ENCODE measurements around the gene IMMP1L.
A peak's percentile ranks its signal among the peaks of the same experiment; 100 is the strongest.

The IMMP1L gene

DNA sequence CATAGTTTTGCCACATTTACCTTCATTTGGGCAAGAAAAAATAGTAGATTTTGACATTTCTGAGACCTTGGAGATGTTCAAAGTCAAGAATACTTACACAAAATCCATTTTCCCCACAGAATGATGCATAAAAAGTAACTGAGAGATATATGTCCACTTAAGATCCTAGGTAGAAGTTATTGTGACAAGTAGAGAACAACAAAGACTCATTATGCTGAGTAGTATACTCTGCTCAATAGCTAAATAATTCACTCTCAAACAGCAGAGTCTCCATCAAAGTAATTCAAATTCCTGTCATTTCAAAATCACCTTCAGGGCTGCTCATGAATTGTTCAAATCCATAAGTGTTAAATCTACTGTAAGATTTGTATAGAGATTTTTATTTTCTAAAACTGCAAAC, 35.3 kb downstream of the IMMP1L start:
- no peak for DNase-seq

GRCh38 chr11:31464436-31464835, 45.0 kb downstream of the IMMP1L start:
- DNase-seq, result no peak

DNA sequence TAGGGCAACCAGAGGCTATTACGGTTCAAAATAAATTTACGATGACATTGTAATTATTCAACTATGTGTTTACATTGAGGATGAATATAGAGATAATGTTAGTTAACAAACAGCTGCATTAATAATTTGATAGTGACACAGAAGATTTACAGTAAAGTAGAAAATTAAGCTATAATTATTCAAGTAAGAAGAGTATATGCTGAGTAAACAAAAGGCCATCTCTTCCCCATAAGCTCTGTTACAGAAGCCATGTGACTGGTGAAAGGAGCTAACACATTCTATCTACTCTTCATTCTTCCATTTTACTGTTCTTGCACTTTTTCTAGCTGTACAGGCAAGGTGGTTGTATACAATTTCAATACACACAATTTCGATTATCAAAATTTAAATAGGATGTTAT, 54.2 kb downstream of the IMMP1L start:
- DNase-seq, result no peak

DNA sequence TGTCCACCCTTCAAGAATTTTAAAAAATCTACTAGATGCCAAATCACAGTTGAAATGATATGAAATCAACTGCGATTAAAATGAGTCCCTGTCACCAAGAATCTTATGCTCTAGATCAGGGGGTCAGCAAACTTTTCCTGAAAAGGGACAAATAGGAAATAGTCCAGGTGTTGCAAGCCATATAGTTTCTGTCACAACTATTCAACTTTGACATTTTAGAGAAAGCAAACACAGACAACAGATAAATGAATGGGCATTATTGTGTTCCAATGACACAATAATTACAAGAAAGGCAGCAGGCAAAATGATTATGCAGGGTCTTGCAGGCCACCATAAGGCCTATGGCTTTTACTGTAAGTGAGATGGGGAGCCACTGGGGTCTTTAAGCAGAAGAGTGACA, 58.6 kb downstream of the IMMP1L start:
- no peak for DNase-seq

DNA sequence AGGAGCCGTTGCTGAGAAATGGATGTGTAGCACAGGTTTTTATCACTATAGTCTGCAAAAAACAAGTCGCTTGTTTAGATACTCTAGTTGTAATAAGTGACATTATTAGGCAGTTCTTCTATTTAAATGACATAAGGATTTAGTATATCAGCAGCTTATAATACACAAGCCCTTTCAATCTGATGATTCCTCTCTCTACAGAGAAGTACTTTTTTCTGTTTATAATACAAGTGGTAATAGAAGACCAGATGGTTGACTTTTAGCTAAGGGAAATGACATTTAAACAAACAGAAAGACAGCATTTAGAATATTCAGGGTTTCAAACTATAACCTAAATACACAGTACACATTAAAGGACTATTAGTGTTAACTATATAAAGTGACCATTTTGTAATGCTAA, 60.4 kb downstream of the IMMP1L start:
- DNase-seq, result no peak

GRCh38 chr11:31445621-31446020, 63.8 kb downstream of the IMMP1L start:
- no peak for DNase-seq

GRCh38 chr11:31443802-31444201, 65.6 kb downstream of the IMMP1L start:
- no peak for DNase-seq

GRCh38 chr11:31442086-31442485, 67.3 kb downstream of the IMMP1L start:
- DNase-seq, result no peak

GRCh38 chr11:31441296-31441695, 68.1 kb downstream of the IMMP1L start:
- no peak for DNase-seq

DNA sequence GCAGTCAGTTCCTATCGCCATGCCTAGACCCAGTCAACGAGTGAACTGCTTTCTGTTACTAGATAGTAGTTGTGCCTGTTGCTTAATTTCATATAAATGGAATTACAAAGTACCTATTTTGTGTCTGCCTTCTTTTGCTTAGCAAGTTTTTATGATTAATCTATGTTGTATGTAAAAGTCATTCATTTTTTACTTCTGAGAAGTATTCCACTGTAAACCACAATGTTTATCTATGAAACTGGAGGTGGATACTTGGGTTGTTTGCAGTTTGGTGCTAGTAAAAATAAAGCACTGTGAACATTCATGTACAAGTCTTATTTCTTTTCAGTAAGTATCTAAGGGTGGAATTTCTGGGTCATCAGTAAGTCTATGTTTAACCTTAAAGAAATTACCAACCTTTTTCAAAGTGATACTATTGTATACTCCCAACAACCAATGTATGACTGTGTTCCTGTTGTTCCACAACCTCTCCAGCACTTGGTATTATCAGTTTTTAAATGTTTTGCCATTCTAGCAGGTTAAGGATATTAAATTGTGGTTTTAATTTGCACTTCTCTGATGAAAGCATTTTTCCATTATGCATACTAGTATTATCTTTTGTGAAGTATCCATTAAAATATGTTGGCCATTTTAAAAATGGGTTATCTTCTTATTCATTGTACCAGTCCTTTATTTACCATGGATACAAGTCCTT, 71.5 kb downstream of the IMMP1L start:
- DNase-seq, result peak; percentile 45

DNA sequence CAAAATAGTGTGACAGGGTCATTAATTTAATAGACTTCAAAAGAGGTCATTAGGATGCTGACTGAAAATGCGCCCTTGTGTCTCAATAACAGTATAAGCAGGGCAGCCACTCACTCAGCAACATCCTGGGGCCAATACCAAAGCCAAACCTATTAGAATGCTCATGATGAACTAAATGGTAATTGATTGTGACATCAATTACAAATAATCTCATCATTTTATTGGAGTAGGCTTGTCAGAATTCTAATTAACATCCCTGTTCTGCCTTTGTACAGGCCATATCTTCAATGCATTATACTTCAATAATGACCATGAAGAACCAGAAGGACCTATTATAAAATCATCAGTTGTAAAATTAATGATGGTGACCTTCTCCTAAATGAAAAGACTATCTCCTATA, 75.6 kb downstream of the IMMP1L start:
- no peak for DNase-seq

DNA sequence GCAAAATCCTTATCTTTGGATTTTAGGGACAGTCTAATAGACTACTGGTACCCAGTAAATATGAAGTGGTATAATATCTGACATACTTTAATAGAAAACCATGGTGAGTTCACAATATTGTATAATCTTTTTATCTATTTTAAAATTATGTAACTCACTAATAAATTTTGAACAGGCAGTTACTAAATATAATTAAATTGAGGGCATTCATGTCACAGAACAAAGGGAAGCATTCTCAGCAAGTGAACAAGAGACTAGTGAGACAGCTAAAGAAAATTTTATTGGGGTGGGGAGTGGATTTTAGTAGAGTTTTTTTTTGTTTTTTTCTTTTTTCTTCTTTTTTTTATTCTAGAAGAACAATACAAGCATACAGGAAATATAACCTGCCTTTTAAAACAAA, 84.8 kb downstream of the IMMP1L start:
- DNase-seq, result no peak

- no peak for DNase-seq
These were observed 86.7 kb downstream of the IMMP1L start for GRCh38 chr11:31422703-31423102.

DNA sequence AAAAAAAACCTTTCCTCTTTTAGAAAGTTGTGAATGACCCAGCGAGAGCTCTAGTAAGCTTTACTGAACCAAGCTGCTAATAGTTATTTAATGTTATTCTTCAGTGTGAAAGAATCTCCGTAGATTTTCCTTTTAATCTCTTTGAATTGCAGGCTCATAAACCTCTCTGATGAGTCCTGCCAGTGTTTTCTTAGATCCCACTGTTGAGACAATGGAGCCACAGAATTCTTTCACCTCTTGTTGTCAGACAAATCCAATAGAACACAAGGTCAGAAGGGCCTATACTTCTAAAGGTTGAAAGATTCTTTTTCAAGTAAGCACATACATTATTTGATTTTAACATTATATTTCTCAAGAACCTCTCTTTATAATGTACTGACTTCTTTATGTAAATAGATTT, 87.6 kb downstream of the IMMP1L start:
- no peak for DNase-seq

DNA sequence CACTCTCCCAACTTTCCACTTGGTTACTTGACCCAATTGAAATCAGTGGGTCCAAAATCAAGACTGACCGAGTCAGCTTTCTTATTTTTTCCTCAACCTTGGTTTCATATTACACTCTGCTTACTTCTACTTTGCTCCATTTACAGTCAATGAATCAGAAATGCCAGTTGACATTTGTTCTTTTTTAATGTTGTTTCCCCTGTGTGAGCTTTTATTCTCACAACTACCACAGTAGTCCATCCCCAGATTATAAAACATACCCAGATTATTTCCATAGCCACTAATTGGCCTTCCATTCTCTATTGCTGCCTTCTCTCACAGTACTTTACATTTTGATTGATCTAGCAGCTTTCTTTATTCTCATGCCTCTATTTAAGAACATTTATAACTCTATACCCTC, 89.8 kb downstream of the IMMP1L start:
- DNase-seq, result no peak

- DNase-seq, result no peak
These were observed 90.3 kb downstream of the IMMP1L start for GRCh38 chr11:31419138-31419537.

- DNase-seq, result no peak
These were observed 91.6 kb downstream of the IMMP1L start for GRCh38 chr11:31417816-31418215.

DNA sequence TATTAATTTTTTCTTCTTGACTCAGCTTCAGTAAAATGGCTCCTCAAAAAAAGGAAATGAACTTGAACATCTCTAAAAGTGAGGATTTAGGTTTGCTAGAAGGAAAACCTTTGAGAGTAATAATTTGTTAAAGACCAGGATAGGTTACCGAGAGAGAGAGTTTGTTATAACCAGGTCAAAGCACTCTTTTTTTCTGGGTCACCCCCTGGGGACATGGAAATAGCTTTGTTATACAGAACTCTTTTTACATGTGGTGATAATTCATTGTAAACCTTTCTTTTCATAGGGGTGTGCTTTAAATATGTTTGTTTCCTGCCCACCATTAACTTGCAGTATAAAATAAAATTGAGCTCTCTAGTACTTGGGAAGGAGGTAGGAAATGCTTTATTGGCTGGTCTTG, 92.1 kb downstream of the IMMP1L start:
- DNase-seq, result no peak

- no peak for DNase-seq
These were observed 94.0 kb downstream of the IMMP1L start for GRCh38 chr11:31415435-31415834.

DNA sequence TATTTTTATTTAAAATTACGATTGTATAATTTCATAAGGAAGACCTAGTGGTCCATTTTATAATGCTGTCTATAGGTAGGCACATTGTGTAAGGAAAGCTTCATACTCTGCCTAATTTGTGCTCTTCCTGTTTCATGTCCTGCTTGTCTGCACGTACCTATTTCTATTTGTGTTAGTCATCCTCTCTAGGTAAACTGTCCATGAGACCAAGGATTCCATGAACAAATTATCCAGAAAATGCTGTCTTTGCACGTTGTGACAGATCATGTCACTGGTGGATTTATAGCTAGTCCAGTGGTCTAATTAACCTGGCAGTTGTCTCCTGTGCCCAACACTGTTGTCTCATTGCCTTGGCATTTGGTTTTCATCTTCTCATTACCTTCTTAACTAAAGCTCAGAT, 95.1 kb downstream of the IMMP1L start:
- no peak for DNase-seq

- peak; percentile 77 for DNase-seq
These were observed 96.5 kb downstream of the IMMP1L start for GRCh38 chr11:31412946-31413345.

GRCh38 chr11:31408201-31408600, 101.2 kb downstream of the IMMP1L start:
- no peak for DNase-seq

GRCh38 chr11:31404614-31405013, 104.8 kb downstream of the IMMP1L start:
- no peak for DNase-seq

- peak; percentile 21 for DNase-seq
These were observed 112.1 kb downstream of the IMMP1L start for GRCh38 chr11:31397239-31397834.

DNA sequence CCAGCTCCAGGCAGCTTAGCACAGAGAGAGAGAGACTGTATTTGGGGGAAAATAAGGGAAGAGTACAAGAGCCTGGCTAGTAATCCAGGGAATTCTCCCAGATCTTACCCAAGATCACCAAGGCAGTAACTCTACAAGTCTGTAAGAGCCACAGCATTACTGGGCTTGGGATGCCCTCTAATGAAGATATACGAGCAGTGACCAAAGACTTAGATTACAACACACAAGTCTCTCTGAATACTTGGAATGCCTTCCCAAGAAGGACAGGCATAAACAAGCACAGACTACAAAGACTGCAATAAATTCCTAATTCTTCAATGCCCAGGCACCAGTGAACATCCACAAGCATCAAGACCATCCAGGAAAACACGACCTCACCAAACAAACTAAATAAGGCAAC, 122.0 kb downstream of the IMMP1L start:
- DNase-seq, result peak; percentile 29
